Fibroblast of skin of back (primary cell): ENCODE measurements around the gene EMID1.
"Not testable (repeated sequence)": the region's sequence is repeated elsewhere in the genome, so short reads cannot be mapped to it uniquely, and the experiment has no call there.

Experiments used
- DNase-seq: peaks from one replicate; pipeline ENCODE4 v3.0.0-alpha.2; 2013

EMID1 gene

DNA sequence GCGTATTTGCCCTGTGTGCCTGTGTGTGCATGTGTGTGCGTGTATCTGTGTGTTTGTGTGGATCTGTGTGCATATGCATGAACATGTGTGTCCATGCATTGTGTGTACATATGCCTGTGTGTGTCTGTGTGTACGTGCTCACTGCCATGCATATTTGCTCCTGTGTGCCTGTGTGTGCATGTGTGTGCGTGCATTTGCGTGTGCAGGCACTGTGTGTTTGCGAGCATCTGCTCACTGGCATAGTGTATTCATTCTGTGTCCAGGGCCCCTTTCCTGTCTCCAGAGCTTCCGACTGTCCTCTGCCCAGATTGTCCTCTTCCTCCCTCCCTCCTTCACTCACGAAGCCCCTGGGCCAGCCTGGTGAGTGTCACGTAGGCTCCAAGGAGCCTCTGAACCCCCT, 5.8 kb downstream of the EMID1 start:
- no peak for DNase-seq

DNA sequence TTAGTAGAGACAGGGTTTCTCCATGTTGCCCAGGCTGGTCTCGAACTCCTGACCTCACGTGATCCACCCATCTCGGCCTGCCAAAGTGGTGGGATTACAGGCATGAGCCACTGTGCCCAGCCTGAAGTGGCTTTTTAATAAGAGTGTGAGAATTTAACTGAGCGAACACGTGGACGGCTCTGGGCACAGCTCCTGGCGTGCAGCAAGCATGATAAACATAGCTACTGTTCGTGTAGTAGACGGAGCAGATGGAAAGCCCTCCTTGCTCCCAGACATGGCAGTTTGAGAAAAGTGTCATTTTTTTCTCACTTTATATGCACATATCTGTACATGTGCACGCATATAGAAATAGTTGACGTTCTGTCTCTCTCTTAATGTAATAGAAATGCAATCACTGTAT, 7.0 kb downstream of the EMID1 start:
- no peak for DNase-seq

DNA sequence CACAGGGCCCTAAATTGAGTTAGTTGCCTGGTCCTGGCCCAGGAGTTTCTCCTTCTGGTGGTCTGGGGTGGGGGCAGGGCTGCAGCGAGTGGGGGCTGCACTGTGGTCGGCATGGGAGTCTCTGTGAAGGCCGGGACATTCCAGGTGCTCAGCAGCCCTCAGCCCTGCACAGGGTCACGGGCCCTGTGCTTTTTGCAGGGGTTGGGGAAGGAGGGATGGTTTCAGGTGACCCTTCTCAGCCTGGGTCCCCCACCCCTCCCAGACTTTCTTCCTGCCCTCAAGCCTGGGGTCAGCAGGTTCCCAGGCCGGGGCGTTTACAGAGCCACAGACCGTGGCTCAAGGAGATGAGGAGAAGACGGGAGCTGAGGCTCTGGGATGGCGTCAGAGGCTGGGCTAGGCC, 7.8 kb downstream of the EMID1 start:
- no peak for DNase-seq

DNA sequence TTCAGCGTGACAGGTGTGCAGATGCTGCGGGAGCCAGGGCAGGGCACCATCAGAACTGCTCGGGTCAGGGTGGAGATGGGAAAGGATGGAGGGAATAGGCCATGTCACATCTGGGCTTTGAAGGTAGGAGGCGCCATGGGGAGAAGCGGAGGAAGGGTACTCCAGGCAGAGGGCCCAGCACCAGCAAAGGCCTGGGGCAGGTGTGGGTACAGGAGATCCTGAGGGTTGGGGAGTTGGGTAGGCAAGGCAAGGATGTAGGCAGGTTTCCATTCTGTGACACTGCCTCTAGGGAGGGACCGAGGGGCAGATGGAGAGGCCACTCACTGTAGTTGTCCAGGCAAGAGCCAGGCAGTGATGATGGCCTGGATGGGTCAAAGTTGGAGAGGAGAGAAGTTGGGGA, 8.5 kb downstream of the EMID1 start:
- DNase-seq = no peak

DNA sequence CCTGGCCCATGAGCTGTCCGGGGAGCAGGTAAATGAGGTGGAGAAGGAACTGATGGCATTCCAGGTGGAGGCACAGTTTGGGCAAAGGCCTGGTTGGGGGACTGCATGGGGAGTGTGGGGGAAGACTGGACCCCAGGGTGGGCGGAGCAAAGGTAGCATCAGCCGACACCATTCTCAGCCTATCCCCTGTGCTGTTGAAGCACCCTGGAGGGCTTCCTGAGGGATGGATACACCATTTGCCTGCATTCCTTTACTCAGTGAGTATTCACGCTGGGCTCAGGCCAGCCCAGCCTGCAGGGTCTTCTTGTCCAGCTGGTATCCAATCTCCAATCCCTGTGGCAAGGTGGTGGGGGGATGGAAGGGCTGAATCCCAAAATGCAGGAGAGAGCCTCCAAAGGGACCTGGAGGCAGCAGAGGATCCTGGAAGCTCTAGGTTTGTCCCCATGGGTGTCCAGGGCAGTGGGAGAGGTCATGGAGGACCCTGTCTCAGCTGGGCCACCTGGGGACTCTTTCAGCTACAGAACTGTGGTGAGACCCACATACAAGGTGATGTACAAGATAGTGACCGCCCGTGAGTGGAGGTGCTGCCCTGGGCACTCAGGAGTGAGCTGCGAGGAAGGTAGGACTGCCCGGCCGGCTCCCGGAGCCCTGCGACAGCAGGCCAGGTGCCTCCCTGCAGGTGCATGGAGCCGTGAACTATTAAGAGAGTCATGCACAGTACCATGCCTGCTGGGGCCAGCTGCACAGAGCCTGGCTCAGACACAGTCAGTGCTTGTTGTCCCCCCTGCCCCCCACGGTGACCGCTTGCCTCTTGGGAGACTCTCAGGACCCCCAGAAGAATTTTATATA, 9.5 kb downstream of the EMID1 start:
- DNase-seq = no peak

DNA sequence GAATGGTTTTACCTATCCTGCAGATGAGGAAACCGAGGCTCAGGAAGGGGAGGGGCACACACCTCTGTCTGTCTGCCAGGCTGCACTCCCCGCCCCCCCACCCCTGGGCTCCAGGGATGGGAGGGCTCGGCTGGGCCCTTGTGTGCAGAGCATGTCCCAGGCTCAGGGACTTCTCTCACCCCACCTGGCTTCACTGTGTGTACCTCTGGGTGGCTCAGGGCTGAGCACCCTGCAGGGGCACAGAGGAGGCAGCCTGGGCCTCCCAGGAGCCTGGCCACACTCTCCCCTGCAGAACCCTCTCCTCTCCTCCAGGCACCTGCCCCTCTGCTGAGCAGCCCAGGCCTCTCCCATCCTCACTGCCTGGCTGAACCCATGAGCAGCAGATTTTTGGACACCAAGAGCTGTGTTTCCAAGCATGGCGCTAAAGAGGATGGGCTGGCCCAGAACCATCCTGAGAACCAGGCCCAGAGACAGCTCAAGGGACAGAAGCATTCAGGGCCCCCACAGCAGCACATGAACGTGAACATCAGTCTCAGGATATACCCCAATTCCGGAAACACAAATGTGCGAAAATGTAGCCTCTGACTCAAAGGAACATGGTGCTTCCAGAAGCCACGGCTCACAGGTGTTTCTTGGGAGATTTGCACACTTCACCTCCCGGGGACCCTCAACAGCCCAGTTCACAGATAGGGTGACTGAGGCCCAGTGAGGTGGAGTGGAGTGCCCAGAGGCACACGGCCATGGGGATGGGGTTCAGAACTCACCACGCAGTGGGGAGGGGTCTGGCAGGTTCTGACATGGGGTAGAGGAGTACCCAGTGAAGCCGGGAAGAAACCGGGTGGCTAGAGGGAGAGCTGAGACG, 10.5 kb downstream of the EMID1 start:
- DNase-seq = no peak

DNA sequence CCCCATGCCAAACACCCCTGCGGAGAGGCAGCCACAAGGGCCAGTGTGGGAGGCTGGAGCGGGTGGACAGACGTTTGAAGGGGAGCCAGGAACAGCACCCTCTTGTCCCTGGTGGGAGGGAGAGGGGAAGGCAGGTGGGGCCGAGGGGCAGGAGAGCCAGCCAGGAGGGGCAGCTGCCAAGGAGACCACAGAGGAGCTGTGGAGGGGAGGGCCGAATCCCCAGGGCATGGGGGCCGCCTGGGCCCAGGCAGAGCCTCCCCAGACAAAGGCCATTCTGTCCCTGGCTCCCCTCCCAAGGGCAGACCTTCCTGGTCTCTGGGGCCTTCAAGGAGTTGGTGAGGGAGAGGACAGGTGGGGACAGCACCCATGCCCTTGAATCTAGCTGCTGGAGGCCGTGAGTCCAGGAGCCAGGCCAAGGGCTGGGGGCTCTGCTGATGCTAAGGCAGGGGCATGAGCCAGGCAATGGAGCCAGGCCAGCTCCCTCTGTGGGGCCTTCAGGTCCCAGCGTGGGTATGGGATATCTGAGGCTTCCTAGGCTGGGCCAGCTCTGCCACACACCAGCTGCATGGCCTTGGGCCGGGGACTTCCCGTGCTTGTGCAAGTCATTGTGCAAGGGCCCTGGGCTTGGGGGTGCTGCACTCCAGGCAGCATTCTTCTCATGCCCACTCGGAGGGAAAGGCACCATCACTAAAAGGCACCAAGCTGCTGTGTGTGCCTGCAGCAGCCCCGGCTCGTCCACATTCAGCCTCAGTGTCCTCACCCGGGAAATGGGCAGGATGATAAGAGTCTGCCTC, 11.4 kb downstream of the EMID1 start:
- no peak for DNase-seq

DNA sequence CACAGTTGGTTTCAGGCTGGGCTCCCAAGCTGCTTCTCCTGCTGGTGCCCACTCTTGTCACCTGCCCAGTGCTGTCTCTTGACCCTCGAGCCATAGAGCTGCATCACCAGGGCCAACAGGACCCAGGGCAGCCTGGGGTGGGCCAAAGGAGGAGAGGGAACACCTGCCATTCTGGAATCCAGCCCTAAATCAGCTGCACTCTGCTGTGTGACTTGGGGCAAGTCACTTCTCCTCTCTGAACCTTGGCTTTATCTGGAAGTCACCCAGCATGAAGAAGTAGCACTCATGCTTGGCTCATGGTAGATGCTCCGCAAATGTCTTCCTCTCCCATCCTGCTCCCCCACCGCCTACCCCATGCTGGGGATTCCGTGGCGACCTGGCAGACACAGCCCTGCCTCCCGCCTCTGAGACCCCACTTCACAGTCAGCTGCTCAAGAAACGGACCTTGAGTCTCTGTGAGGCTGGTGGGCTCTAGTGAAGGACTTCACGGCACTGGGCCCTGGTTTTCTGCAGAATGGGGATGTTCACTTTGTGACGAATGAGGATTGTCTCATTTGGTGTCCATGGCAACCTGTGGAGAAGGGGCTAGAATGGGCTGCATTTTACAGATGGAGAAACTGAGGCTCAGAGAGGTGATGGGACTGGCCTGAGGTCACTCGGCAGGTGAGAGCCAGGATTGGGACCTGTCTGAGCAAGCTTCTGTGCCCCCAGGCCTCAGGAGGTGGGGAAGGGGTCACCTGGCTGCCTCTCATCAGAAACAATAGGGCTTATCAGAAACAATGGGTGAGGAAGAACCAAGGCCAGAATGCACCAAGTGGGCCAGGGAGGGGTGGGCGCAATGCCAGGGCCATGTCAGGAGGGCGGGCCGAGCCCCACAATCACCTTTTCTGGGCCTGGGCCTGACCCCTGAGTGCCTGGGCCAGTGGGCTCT, 12.4 kb downstream of the EMID1 start:
- DNase-seq = no peak

DNA sequence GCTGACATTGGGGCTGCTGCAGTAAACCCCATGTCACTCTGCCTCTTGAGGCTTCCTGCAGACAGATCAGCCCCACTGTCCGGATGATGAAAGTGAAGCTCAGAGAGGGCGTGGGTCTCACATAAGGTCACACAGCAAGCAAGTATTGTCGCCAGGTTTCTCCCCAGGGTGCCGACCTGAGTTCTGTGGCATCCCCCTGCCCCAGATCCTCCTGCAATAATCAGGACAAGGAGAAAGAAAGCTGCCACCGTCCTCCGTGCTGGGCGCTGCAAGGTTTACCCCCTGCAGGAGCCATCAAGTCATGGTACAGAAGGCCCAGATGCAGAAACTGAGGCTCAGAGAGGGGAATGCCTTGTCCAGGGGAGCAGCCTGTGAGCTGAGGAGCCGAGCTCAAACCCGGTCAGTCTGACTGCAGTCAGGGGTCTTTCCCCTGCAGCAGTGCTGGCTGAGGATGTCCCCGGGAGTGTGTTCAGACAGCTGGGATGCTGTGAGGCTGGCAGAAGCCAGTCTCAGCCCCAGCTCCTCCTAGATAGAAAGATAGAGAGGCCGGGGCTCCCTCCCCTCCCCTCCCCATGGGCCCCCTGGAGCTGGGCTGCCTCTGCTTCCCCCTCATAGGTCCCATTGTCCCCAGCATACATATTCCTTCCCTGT, 13.2 kb downstream of the EMID1 start:
- no peak for DNase-seq

DNA sequence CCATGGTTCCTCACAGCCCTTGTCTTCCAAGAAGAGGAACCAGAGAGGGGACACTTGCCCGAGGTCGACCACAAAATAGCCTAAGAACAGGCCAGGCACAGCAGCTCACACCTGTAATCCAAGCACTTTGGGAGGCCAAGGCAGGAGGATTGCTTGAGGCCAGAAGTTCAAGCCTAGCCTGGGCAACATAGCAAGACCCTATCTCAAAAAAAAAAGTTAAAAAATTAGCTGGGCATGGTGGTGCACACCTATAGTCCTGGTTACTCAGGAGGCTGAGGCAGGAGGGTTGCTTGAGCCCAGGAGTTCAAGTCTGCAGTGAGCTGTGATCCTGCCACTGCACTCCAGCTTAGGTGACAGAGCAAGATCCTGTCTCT, 13.7 kb downstream of the EMID1 start:
- not testable (repeated sequence) for DNase-seq

DNA sequence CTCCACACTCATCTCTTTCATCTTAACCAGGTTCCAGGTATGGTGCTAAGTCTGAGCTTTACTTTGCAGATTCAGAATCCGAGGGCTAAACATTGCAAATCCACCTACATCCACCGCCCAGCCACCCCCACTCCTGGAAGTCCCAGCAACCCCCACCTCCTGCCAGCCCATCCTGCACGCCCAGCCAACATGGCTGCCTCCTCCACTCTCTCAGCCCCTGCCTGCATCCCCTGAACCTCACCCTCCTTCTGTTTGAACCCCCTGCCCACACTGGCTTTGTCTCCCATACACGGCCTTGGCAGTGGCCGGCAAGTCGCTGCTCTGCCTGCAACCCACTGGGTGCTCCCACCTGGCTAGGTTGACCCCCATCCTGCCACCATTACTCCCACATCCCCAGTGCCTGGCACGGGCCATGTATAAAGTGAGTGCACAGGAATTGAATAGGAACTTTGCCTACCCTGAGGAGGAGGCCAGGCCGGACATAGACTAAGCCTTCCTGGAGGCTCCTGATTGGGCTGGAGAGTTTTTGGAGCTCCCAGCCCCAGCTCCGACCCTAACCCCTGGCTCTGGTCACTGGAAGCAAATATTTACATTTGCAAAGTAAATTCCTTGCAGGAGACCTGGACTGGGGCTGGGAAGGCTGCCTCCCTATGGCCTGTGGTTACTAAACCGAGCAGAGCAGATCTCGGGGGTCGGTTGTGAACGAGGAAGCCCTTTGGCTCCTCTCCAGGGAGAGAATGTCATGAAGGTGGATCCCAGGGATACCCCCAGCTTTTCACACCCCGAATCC, 14.4 kb downstream of the EMID1 start:
- no peak for DNase-seq

DNA sequence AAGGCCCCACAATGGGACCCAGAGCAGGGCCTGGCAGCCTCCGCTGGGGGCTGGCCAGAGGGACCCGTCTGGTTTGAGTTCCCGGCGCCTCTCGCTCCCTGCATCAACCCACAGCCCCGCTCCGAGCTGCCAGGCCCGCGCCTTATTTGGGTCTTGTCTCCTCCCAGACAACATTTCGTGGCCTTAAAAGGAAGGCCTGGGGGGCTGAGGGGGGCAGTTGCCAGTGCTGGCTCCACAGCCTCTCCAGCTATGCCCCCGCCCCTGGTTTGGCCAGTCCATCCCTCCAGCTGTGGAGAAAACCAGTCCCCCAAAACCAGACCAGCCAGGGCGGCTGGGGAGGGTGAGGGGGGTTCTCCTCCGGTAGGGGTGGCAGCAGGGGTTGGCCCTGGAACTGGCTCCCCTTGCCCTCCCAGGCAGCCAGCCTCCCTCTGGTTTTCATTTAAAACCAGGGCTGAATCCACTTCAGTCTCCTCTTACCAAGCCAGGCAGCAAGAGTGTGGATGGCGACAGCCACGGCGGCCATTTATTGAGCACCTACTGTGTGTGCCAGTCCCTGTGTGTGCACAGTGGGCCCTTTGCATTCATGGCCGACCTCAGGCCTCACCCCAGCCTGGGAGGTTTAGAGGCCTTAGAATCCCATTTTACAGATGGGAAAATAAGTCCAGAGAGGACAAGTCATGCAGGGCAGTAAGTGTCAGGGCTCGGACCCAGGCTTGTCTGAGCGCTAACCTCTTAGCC, 18.6 kb downstream of the EMID1 start:
- peak; percentile 44 for DNase-seq

DNA sequence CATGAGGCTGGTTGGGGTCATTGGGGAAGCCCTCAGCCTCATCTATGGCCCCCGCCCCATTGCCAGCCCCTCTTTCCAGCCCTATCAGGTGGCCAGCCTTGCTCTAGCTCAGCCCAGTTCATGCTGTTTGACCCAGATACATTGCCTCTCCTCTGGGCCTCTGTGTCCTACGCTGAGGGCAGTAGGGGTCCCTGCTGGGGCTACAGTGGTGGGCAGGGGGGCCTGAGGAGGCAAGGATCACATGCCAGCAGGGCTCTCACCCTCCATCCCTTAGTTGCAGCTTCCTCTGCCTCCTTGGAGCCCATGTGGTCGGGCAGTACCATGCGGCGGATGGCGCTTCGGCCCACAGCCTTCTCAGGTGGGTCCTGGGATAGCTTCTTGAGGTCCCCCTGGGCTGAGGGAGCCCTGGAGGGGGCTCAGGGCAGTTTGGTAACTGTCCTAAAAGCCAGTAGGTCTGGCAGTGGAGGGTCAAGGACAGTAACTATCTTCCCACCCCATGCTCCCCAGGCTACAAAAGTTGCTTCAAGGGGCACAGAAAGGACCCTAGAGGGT, 19.2 kb downstream of the EMID1 start:
- no peak for DNase-seq

DNA sequence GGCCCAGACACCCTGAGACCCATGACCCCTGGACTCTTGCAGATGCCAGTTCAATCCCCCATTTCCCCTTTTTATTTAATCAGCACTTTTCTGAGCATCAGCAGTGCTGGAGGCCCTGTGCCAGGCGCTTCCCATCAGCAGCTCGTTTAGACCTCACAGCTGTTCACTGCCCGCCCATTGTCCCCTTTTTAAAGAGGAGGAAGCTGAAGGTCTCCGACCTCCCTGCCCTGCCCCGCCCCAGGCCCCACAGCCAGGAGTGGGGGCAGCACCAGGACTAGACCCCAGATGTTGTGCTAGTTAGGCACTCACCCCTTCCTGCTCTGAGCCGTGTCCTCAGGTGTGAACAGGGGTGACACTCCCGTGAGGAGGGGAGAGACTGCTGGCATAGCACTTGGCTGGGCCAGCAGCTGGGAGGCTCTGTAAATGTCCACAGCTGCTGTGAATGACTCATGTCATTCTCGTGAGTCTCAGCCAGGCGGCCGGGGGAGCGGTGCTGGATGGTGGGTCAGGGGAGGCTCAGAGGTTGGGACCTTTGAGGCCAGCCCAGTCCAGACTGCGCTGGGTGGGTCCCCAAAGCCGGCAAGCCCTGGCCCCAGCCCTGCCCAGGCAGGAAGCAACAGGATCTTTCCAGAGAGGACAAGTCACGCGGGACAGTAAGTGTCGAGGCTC, 19.9 kb downstream of the EMID1 start:
- DNase-seq = peak; percentile 11

DNA sequence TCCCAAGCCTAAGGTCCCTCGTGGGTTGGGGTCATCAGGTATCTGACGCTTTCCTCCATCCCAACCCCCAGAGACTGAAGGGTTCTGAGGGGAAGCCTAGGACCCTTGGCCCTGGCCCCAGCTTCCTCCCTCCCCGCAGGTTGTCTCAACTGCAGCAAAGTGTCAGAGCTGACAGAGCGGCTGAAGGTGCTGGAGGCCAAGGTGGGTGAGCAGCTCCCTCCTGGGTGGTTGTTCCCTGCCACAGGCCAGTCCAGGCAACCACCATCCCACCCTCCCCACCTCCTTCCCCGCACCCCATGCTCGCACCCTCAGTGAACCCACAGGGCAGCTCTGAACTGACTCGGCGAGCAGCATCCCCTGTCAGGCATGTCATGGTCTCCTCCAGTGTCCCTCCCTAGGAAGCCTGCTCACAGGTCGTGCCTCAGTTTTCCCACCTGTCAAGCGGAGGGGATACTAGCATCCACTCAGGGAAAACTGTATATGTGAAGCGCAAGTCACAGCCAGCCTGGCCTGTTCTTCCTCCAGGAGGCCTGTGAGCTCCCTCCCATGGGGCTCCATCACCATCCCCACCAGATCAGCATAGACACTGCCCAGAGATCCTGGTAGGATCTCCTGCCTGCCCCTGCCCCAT, 20.8 kb downstream of the EMID1 start:
- no peak for DNase-seq

DNA sequence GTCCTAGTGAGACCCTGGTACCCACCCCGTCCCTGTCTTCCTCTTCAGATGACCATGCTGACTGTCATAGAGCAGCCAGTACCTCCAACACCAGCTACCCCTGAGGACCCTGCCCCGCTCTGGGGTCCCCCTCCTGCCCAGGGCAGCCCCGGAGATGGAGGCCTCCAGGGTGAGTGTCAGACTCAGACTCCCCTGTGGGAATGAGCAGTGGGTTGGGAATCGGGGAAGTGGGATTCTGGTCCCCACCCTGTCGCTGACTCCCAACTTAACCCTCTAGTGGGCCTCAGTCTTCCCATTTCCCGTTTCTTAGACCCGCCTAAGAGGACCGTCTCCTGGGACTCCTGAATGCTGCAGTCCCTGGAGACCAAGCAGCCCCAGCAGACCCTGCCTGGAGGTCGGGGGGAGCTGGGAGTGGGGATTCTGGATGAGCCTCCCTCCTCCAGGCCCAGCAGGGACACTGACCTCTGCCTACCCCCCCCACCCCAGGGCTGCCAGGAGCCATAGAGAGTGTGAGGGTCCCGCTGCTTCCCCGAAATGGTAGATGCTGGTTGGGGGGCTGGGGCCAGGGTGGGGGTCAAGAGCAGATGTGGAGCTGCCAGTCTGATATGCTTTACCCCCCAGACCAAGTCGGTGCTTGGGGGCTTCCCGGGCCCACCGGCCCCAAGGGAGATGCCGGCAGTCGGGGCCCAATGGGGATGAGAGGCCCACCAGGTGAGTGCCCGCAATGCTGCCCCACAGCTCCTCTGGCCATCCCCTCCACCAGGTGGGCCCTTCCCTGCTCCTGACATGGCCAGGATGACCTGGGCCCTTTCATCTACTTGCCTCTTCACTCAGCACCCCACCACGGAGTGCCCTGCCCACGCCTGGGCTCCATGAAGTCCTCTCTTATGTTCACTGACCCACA, 25.5 kb downstream of the EMID1 start:
- no peak for DNase-seq
